Measurements from ENCODE around the gene PABPN1L.

PABPN1L gene

GRCh38 chr16:88816736-88817535 lies 49.5 kb downstream of the PABPN1L start:
- ChIA-PET CTCF (interaction anchor here (0.8 to 3.0 kb wide), 8 partner anchors 12 to 399 kb away, joined by 3 to 16 read pairs (median 3); no protein-coding TSS in a partner anchor), POLR2A (no interaction called here)
- TF ChIP-seq CTCF (IDR thresholded peaks at IDR 0.05; ENCODE audit: control extremely low read depth, extremely low read depth, low read depth, missing control alignments) = no peak
- no peak for DNase-seq (ENCODE audit: extremely low spot score)

- ChIA-PET CTCF (interaction anchor here (0.9 to 6.7 kb wide), 8 partner anchors 11 to 397 kb away, joined by 3 to 37 read pairs (median 4); partner anchors contain the start of genes GALNS and TRAPPC2L), POLR2A (no interaction called here)
- peak; percentile 64 for DNase-seq (ENCODE audit: extremely low spot score)
- TF ChIP-seq CTCF (IDR thresholded peaks at IDR 0.05; ENCODE audit: control extremely low read depth, extremely low read depth, low read depth, missing control alignments) = peak; percentile 81
These were observed 50.4 kb downstream of the PABPN1L start for GRCh38 chr16:88815901-88816589.

- POLR2A ChIA-PET = no interaction called here
- no peak for DNase-seq (ENCODE audit: extremely low spot score)
- TF ChIP-seq CTCF (IDR thresholded peaks at IDR 0.05; ENCODE audit: control extremely low read depth, extremely low read depth, low read depth, missing control alignments) = no peak
- CTCF ChIA-PET = interaction anchor here (0.9 to 6.7 kb wide), 7 partner anchors 40 to 398 kb away, joined by 3 to 37 read pairs (median 4); partner anchors contain the start of genes GALNS and TRAPPC2L
These were observed 51.2 kb downstream of the PABPN1L start for GRCh38 chr16:88815227-88815626.

- CTCF ChIA-PET = interaction anchor here (0.8 to 6.7 kb wide), 2 partner anchors 43 to 353 kb away, joined by 5 to 37 read pairs; partner anchors contain the start of genes GALNS and TRAPPC2L
- DNase-seq (ENCODE audit: extremely low spot score) = no peak
- no peak for TF ChIP-seq CTCF (IDR thresholded peaks at IDR 0.05; ENCODE audit: control extremely low read depth, extremely low read depth, low read depth, missing control alignments)
- POLR2A ChIA-PET = no interaction called here
These were observed 52.3 kb downstream of the PABPN1L start for GRCh38 chr16:88814144-88814502.
